GM21737 (cell line): ENCODE results near the gene DYNC1H1.

Experiments
- ATAC-seq: cut with Tn5 transposase; IDR thresholded peaks from one replicate; pipeline ENCODE4 v1.9.1; 2021; ENCODE audit warnings: mild to moderate bottlenecking, moderate library complexity; ENCODE audit not compliant: unreplicated experiment

The DYNC1H1 gene

DNA sequence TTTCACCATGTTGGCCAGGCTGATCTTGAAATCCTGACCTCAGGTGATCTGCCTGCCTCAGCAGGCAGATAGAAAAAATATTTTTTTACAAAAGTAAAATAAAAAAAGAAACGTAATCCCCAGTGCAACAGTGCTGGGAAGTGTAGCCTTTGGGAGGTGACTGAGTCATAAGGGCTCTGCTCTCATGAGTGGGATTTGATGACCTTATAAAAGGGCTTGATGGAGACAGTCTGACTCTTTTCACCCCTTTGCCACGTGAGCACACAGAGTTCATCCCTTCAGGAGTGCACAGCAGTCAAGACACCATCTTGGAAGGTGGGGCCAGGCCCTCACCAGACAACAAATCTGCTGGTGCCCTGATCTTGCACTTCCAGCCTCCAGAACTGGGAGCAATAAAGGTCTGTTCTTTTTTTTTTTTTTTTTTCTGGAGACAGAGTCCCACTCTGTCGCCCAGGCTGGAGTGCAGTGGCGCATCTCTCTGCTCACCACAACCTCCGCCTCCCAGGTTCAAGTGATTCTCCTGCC lies 24.7 kb upstream of the DYNC1H1 start:
- ATAC-seq = no peak

GRCh38 chr14:101944451-101944850 lies 19.9 kb upstream of the DYNC1H1 start:
- no peak for ATAC-seq

- ATAC-seq = no peak
Measured at GRCh38 chr14:101945171-101945570, 19.2 kb upstream of the DYNC1H1 start.

DNA sequence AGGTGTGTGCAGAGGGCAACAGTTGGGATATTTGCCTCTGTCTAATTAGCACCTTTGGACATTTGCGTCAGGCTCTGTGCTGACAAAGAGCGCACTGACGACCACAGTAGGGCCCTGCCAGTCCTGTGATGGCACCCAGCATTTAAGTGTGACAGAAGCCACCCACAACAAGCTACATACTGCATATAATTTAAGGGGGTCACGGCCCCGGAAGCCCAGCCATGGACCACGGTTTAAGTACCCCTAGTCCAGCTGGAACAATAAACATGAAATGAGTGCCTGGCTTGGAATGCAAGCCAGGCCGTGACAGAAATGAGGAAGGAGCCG lies 16.8 kb upstream of the DYNC1H1 start:
- peak; percentile 6 for ATAC-seq

DNA sequence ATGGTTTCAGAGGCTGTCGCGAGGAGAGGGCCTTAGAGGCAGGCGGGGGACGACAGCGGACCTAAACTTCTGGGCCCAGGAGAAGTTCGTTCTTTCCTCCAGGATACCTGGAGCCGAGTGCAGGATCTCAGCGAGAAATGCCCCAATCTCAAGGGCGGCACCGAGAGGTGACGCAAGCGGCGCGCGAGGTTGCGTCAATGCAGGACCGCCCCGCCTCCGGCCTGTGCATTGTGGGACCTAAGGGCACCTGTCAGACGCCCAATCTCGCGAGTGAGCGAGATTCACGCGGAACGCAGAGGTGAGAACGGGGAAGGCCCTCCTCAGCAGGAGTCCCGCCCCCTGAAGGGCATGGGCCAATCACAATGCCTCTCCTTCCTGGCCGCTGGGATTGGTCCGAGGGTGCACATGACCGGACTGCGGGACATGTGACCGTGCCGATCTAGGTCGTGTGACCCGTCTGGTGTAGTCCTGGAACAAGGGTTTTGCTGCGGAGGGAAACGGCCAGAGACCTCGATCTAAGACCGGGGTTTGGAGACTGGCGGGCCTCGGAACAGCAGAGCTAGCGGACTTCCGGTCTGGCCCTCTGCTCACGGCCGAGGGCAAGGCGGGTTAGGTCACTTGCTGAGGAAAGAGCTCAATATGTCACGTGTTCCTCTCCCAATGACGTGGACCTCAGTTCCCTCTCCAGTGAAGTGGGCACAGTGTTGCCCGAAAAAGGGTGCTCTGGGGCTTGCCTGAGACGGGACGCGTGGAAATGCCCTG lies 16.3 kb upstream of the DYNC1H1 start:
- peak; percentile 96 for ATAC-seq

DNA sequence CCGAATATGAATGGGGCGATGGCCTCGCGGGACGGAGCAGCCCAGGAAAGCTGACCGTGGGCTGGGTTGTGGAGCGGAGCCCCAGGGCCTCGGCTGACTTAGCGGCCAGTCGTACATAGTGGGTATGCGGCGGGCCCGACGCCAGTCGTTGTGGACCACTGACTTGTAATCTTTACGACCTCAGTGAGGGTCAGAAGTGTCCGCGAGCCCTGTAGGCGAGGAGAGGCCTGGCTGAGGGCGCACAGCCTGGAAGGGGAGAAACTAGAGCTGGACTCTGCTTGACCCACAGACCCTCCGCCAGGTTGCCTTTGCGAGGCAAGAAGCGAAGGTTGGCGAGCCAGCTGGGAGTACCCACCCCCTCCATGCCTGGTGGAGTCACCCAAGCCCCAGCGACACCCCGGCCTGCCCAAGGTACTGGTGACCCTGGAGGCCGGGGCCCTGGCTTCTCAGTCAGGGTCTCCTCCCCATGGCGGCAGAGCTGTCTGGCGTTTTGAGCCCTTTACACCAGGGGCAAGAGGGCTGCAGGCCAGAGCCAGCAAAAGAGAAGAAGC lies 15.6 kb upstream of the DYNC1H1 start:
- ATAC-seq = no peak

- no peak for ATAC-seq
Measured at GRCh38 chr14:101950100-101950499, 14.3 kb upstream of the DYNC1H1 start.

DNA sequence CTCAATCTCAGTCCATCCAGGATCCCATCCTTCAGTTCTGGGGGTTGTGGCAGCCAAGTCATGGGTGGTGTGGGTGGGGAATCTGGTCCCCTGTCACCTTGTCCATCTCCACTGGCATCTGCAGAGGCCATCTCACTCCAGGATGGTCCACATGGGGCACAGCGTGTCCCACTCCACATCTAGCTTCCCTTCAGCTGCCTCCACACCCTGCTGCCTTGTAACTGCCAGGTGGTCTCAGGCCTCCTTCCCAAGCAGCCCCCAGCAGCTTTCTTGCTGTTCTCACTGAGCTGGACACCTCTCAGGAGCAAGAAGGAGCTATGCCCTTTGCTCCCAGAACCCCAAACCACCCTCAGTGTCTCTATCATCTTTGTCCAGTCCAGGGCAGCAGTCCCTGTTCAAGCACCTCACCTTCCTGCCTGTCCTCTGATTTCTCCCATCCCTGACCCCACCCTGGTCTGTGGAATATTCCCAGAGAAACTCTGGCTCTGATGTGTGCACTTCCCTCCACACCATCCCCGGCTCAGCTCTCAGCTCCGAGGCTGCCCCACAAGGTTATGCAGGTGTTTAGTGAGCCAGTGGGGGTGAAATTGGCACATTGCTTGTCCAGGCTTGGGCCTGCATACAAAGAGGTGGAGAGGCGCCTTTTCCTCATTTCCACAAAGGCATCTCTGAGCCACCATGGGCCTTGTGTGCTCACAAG lies 13.7 kb upstream of the DYNC1H1 start:
- ATAC-seq = no peak

DNA sequence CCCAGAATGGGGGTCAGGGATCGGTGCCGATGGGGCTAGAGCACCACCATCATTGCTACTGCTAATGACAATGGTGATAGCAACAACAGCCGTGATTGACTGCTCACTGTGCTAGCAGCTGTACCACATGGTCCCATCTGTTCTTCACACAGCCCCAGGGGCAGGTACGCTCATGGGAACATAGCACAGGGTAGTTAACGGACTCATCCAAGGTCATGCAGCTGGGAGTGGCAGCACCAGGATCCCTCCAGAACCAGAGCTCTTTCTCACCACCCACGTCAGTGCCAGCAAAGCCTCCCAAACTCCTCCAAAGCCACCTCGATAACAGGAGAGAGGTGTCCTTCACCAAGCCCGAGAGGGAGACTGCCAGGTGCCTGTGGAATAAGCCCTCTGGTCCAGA lies 11.2 kb upstream of the DYNC1H1 start:
- ATAC-seq = no peak

DNA sequence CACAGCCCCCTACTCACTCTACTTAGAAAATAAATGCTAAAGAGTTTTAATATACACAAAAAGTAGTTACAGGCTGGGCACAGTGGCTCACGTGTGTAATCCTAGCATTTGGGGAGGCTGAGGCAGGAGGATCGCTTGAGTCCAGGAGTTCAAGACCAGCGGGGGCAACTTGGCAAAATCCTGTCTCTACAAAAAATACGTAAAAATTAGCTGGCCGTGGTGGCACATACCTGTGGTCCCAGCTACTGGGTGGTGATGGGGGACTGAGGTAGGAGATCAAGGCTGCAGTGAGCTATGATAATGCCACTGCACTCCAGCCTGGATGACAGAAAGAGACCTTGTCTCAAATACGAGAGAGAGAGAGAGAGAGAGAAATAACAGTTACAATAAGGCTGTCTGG lies 9.9 kb upstream of the DYNC1H1 start:
- no peak for ATAC-seq

GRCh38 chr14:101955695-101956161 lies 8.6 kb upstream of the DYNC1H1 start:
- no peak for ATAC-seq

GRCh38 chr14:101956179-101956885 lies 8.0 kb upstream of the DYNC1H1 start:
- no peak for ATAC-seq

DNA sequence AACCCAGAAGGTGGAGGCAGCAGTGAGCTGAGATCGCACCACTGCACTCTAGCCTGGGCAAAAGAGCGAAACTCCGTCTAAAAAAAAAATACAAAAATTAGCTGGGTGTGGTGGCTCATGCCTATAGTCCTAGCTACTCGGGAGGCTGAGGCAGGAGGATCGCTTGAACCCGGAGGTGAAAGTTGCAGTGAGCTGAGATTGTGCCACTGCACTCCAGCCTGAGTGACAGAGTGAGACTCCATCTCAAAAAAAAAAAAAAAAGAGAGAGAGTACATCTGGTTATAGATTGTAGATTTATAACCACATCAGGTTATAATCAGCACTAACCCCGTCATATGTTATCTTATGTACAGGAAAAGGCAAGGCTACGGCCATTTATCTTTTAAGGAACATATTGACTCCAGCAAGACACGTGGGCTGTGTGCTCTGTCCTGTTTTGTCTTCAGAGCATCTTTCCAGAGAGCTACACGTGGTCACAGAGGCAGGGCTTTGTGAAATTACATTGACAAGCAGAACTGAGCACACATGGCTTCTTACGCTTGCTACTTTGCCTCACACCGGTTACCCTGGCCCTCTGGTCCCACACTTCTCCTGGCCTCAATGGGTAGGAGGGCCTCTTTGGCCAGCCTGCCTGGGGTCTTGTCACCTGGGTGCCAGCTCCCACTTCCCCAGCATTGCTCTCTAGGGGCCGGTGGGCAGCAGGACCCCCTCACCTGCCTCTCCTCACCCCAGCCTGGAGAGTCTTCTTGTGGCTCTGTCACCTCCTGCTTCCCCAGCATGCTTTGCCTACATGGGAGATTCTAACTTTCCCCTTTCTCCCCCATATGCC lies 6.8 kb upstream of the DYNC1H1 start:
- no peak for ATAC-seq

DNA sequence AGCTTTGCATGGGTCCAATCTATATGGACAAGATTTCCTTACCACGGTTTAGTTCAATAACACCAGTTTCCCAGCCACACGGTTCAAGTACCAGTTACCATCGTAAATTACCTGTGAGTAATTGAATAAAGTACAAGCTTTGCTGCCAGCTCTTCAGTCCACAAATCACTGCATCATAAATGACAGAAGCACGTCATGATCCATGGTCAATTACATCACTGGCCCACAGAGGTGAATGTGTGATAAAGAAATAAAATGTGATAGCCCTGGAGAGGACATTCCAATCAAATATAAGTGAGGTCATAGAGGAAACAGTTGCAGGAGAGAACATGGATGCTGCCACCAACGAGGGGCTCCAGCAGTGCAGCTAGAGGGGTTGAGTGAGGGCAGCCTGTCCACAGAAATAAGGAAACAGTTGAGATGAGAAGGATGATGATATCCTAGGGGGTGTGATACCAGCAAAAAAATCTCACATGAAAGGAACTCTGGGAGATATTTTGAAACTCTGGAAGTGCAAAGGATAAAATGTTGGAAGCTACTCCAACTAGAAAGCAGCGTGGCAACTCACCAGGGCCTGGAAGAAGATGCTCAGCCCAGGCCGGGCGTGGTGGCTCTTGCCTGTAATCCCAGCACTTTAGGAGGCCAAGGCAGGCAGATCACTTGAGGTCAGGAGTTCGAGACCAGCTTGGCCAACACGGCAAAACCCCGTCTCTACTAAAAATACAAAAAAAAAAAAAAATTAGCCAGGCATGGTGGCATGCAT lies 5.8 kb upstream of the DYNC1H1 start:
- no peak for ATAC-seq

GRCh38 chr14:101959277-101959676 lies 5.1 kb upstream of the DYNC1H1 start:
- ATAC-seq = no peak

DNA sequence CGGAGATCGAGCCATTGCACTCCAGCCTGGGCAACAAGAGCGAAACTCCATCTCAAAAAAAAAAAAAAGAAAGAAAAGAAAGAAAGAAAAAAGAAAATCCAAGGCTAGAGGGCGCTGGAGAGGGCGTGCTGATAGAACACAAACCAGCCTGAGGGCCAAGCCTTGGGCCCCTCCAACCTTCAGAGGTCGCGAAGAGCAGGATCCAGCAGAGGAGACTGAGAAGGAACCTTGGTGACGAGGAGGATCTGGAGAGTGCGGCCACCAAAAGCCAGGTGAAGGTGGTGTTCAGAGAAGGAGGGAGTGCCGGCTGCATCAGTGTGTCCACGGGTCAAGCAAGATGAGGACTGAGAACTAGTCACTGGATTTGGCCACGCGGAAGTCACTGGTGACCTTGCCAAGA lies 4.1 kb upstream of the DYNC1H1 start:
- no peak for ATAC-seq

- no peak for ATAC-seq
Measured at GRCh38 chr14:101961011-101961721, 3.2 kb upstream of the DYNC1H1 start.

DNA sequence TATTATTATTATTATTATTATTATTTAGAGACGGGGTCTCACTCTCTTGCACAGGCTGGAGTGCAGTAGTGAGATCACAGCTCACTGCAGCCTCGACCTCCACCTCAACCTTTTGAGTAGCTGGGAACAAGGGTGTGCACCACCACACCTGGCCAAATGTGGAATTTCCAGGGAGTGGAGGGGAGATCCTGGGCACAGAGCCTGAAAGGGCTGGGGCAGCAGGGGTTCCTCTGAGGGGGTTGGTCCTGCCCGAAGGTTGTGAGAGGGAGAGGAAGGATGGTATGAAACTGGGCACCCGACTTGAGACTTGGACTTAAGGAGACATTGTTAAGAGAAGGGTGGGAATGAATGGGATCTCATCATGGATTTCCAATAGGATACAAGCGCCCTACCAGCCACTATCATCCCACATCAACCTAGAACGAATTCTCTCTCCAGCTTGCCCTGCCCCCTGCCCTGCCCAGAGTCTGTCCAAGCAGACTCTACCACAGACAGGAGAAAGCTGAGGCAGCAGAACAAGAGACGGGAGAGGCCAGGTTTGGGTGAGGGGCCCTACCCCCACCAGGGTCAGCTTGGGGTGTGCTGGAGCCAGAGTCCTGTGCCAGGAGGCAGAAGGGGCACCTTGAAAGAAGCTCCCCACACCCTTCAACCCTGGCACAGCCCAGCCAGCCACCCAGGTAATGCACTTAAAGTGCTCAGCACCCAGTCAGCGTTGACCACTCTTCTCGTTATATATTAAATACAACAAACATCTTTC lies 2.4 kb upstream of the DYNC1H1 start:
- ATAC-seq = no peak

- ATAC-seq = no peak
Measured at GRCh38 chr14:101962503-101962874, 1.9 kb upstream of the DYNC1H1 start.
